A549 (cell line): ENCODE results near the gene C1orf174.
A peak's percentile ranks its signal among the peaks of the same experiment; 100 is the strongest.

Experiments used
- CTCF ChIP-seq: fragments of >200 bp; sonication (Bioruptor Twin); formaldehyde crosslinking; IDR thresholded peaks from 3 replicates; pipeline ENCODE4 v1.5.1; 2016
- EP300 ChIP-seq, 2 experiments: fragments of >200 bp; sonication (Bioruptor Twin); formaldehyde crosslinking; IDR thresholded peaks; 2 replicates in 1 of 2; 3 replicates in 1 of 2; pipeline ENCODE4 v1.6.1; 2016 to 2017
- GATA3 ChIP-seq: IDR thresholded peaks from 2 replicates; pipeline ENCODE4 v1.6.1; 2012; ENCODE audit warnings: borderline replicate concordance
- JUN ChIP-seq, 2 experiments: fragments of >200 bp; sonication (Bioruptor Twin); formaldehyde crosslinking; IDR thresholded peaks; 2 replicates in 1 of 2; 3 replicates in 1 of 2; pipeline ENCODE4 v1.6.1; 2016 to 2017
- JUNB ChIP-seq: fragments of >200 bp; sonication (Bioruptor Twin); formaldehyde crosslinking; IDR thresholded peaks from 2 replicates; pipeline ENCODE4 v1.6.1; 2016
- MAX ChIP-seq: IDR thresholded peaks from 2 replicates; pipeline ENCODE4 v1.6.1; 2012
- NR3C1 ChIP-seq: fragments of >200 bp; sonication (Bioruptor Twin); formaldehyde crosslinking; IDR thresholded peaks from 3 replicates; pipeline ENCODE4 v1.6.1; 2017
- PHF8 ChIP-seq: fragments of 200-600 bp; sonication (generic); IDR thresholded peaks from 2 replicates; pipeline ENCODE4 v1.6.1; 2016; ENCODE audit warnings: low read depth, mild to moderate bottlenecking, antibody characterized with exemption, moderate library complexity, borderline replicate concordance
- POLR2A ChIP-seq: IDR thresholded peaks from 2 replicates; pipeline ENCODE4 v1.6.1; 2012; ENCODE audit warnings: mild to moderate bottlenecking, low read length
- RAD21 ChIP-seq, 2 experiments: fragments of >200 bp in 1 of 2; sonication (Bioruptor Twin) in 1 of 2; formaldehyde crosslinking in 1 of 2; IDR thresholded peaks in 1 of 2; conservative IDR thresholded peaks in 1 of 2; 2 replicates in 1 of 2; 3 replicates in 1 of 2; pipeline ENCODE4 v1.6.1; 2012 to 2018; ENCODE audit warnings: inconsistent platforms in 1 of 2
- REST ChIP-seq: fragments of 200-600 bp; sonication (generic); IDR thresholded peaks from 2 replicates; pipeline ENCODE4 v1.6.1; 2016; ENCODE audit warnings: antibody characterized with exemption, mild to moderate bottlenecking, moderate library complexity
- SREBF2 ChIP-seq: fragments of 450-650 bp; IDR thresholded peaks from 2 replicates; pipeline ENCODE4 v1.6.1; 2014; ENCODE audit warnings: mild to moderate bottlenecking, moderate library complexity
- ZC3H11A ChIP-seq: fragments of 450-650 bp; IDR thresholded peaks from 2 replicates; pipeline ENCODE4 v1.6.1; 2014; ENCODE audit warnings: antibody characterized with exemption, mild to moderate bottlenecking

GRCh38 chr1:3856923-3857790 lies 42.9 kb downstream of the C1orf174 start, which contains the start of the genes CEP104 and DFFB:
- TF ChIP-seq POLR2A (peak; percentile 57), NR3C1 (no peak), CTCF (peak; percentile 36; the same call in 2 of the 3 replicates), JUN (IDR thresholded peaks at IDR 0.05) (peak in 1 of 2 experiments; percentile 43; a peak in 2 of 5 replicates), EP300 (IDR thresholded peaks at IDR 0.05) (no peak), REST (no peak), JUNB (no peak), GATA3 (no peak), SREBF2 (no peak), PHF8 (peak; percentile 36; the same call in 1 of the 2 replicates), MAX (peak; percentile 88), ZC3H11A (no peak), RAD21 (conservative IDR thresholded peaks at IDR 0.05 in 1 of 2, IDR thresholded peaks at IDR 0.05 in 1 of 2) (peak; percentile 30 to 50; a peak in 3 of 5 replicates)
